ENCODE results near the gene ZNF74.
A peak's percentile ranks its signal among the peaks of the same experiment; 100 is the strongest.
"Not testable (repeated sequence)": the region's sequence is repeated elsewhere in the genome, so short reads cannot be mapped to it uniquely, and the experiment has no call there.

The ZNF74 gene

GRCh38 chr22:20376983-20377382 is 17.0 kb upstream of the ZNF74 start:
- DNase-seq, result not testable (repeated sequence)

GRCh38 chr22:20378110-20378509 is 15.8 kb upstream of the ZNF74 start:
- DNase-seq, result no peak

GRCh38 chr22:20378684-20379083 is 15.3 kb upstream of the ZNF74 start:
- DNase-seq, result not testable (repeated sequence)

- DNase-seq, result no peak
Observed at GRCh38 chr22:20380486-20380885, 13.5 kb upstream of the ZNF74 start.

GRCh38 chr22:20383538-20383937 is 10.4 kb upstream of the ZNF74 start:
- no peak for DNase-seq

- DNase-seq, result no peak
Observed at GRCh38 chr22:20384171-20384570, 9.8 kb upstream of the ZNF74 start.

GRCh38 chr22:20384865-20385264 is 9.1 kb upstream of the ZNF74 start:
- no peak for DNase-seq

- no peak for DNase-seq
Observed at GRCh38 chr22:20386336-20386735, 7.6 kb upstream of the ZNF74 start.

GRCh38 chr22:20386972-20387371 is 7.0 kb upstream of the ZNF74 start:
- DNase-seq, result no peak

GRCh38 chr22:20388200-20388599 is 5.8 kb upstream of the ZNF74 start:
- no peak for DNase-seq

GRCh38 chr22:20389288-20389687 is 4.7 kb upstream of the ZNF74 start:
- no peak for DNase-seq

GRCh38 chr22:20390394-20390907 is 3.5 kb upstream of the ZNF74 start:
- DNase-seq, result no peak

- DNase-seq, result no peak
Observed at GRCh38 chr22:20391222-20391621, 2.7 kb upstream of the ZNF74 start.

- not testable (repeated sequence) for DNase-seq
Observed at GRCh38 chr22:20392365-20392881, 1.5 kb upstream of the ZNF74 start.

GRCh38 chr22:20392983-20393704 is 807 bp upstream of the ZNF74 start:
- no peak for DNase-seq

- no peak for DNase-seq
Observed at GRCh38 chr22:20395181-20395906, 1.4 kb downstream of the ZNF74 start.

GRCh38 chr22:20395907-20396287 is 1.9 kb downstream of the ZNF74 start:
- DNase-seq, result no peak

- DNase-seq, result peak; percentile 82
Observed at GRCh38 chr22:20396639-20397038, 2.7 kb downstream of the ZNF74 start.

GRCh38 chr22:20397498-20397897 is 3.5 kb downstream of the ZNF74 start:
- DNase-seq, result no peak

- no peak for DNase-seq
Observed at GRCh38 chr22:20398420-20398819, 4.5 kb downstream of the ZNF74 start.

- DNase-seq, result no peak
Observed at GRCh38 chr22:20399866-20400605, 6.1 kb downstream of the ZNF74 start.

GRCh38 chr22:20400606-20401375 is 6.8 kb downstream of the ZNF74 start:
- DNase-seq, result no peak

Measured in fibroblast of upper back skin (primary cell).